GM13977 (cell line): ENCODE measurements around the gene CHN2.

Experiments
- DNase-seq: peaks from one replicate; pipeline ENCODE4 v3.0.0; 2012; ENCODE audit warnings: low spot score
- CTCF ChIP-seq: IDR thresholded peaks from 2 replicates; pipeline ENCODE4 v1.5.1; 2012; ENCODE audit warnings: mild to moderate bottlenecking, control low read depth; ENCODE audit not compliant: insufficient read depth; ENCODE audit errors: extremely low read depth, missing control alignments
- in situ Hi-C: fragments of 300-500 bp; cut with MboI; formaldehyde crosslinking; loops from one replicate; pipeline ENCODE4 v1.12.0; 2022; ENCODE audit warnings: low sequenced_read_pairs, low pct_unique_long_range_greater_than_20kb, mixed read lengths, inconsistent platforms; ENCODE audit not compliant: unreplicated experiment

Gene CHN2

GRCh38 chr7:29335188-29336083 is 140.9 kb downstream of the CHN2 start:
- TF ChIP-seq CTCF = no peak
- in situ Hi-C loops = no loop called here
- no peak for DNase-seq

GRCh38 chr7:29337546-29338116 is 143.1 kb downstream of the CHN2 start:
- no peak for DNase-seq
- in situ Hi-C loops = no loop called here
- no peak for TF ChIP-seq CTCF

- DNase-seq = no peak
- no peak for TF ChIP-seq CTCF
- in situ Hi-C loops = no loop called here
Observed at GRCh38 chr7:29340696-29341095, 146.1 kb downstream of the CHN2 start.

- DNase-seq = no peak
Observed at GRCh38 chr7:29341156-29341555, 146.6 kb downstream of the CHN2 start.

GRCh38 chr7:29342761-29343160 is 148.2 kb downstream of the CHN2 start:
- TF ChIP-seq CTCF = no peak
- in situ Hi-C loops = no loop called here
- DNase-seq = no peak

More at GRCh38 chr7:29341156-29341555, 146.6 kb downstream of the CHN2 start:
- in situ Hi-C loops = no loop called here
- no peak for TF ChIP-seq CTCF

GRCh38 chr7:29343399-29343798 is 148.8 kb downstream of the CHN2 start:
- no peak for TF ChIP-seq CTCF
- no peak for DNase-seq
- in situ Hi-C loops = no loop called here
